ENCODE data around the gene TSKS. TPM values are rescaled to one million over a fixed set of nuclear protein-coding genes. Genes with fewer than 3 reads are reported as not detected.

TSKS gene
- total RNA-seq, 4 donors from 2014 or later, result 1.1 to 2.5 (median 1.6) TPM

DNA sequence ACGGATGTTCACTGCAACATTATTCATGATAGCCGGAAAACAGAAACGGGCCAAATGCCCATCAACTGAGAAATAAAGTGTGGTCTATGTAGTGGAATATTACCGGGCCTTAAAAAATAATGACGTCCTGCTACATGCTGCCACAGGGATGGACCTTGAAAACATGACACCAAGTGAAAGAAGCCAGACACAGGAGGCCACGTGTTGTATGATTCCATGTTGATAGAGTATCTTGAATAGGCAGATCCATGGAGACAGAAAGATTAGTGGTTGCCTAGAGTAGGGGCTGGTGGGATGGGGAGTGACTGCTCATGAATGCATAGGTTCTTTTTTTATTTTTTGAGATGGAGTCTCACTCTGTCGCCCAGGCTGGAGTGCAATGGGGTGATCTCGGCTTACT is 7.4 kb upstream of the TSKS start:
- no peaks in the 10 kb centered on the region for H3K9me3 ChIP-seq
- peaks cover 0 to 16% (median 0%) of the 10 kb centered on the region in 3 donors for H3K36me3 ChIP-seq
- H3K4me1 ChIP-seq, result peaks cover 0 to 46% (median 18%) of the 10 kb centered on the region in 4 donors
- no peak overlapping the region for H3K27ac ChIP-seq
- 87 to 89% methylated on average over 8 of the region's 8 CpGs for WGBS, 2 donors
- H3K27me3 ChIP-seq, result no peaks in the 10 kb centered on the region
- H3K4me3 ChIP-seq, result no peak overlapping the region
- DNase-seq (ENCODE audit: low spot score in 2 of 2), result no peak
- TF ChIP-seq EP300 (IDR thresholded peaks at IDR 0.05) (no peak), POLR2A (IDR thresholded peaks at IDR 0.05) (no peak)
- TF ChIP-seq, protein P1, sequence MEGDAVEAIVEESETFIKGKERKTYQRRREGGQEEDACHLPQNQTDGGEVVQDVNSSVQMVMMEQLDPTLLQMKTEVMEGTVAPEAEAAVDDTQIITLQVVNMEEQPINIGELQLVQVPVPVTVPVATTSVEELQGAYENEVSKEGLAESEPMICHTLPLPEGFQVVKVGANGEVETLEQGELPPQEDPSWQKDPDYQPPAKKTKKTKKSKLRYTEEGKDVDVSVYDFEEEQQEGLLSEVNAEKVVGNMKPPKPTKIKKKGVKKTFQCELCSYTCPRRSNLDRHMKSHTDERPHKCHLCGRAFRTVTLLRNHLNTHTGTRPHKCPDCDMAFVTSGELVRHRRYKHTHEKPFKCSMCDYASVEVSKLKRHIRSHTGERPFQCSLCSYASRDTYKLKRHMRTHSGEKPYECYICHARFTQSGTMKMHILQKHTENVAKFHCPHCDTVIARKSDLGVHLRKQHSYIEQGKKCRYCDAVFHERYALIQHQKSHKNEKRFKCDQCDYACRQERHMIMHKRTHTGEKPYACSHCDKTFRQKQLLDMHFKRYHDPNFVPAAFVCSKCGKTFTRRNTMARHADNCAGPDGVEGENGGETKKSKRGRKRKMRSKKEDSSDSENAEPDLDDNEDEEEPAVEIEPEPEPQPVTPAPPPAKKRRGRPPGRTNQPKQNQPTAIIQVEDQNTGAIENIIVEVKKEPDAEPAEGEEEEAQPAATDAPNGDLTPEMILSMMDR (IDR thresholded peaks at IDR 0.05), result no peak

GRCh38 chr19:49767967-49768581 is 5.0 kb upstream of the TSKS start:
- no peaks in the 10 kb centered on the region for H3K9me3 ChIP-seq
- H3K27ac ChIP-seq, result peak overlapping the region in 3 of 4 donors; percentile 92 to 95 (median 93)
- no peaks in the 10 kb centered on the region for H3K27me3 ChIP-seq
- TF ChIP-seq POLR2A (IDR thresholded peaks at IDR 0.05) (no peak), EP300 (IDR thresholded peaks at IDR 0.05) (no peak)
- TF ChIP-seq, protein P1 (IDR thresholded peaks at IDR 0.05), result no peak
- WGBS, 2 donors, result 39 to 41% methylated on average over 12 of the region's 12 CpGs
- peak overlapping the region; percentile 75 to 95 (median 94) for H3K4me3 ChIP-seq
- peaks cover 0 to 14% (median 0%) of the 10 kb centered on the region in 3 donors for H3K36me3 ChIP-seq
- no peak for DNase-seq (ENCODE audit: low spot score in 2 of 2)
- H3K4me1 ChIP-seq, result peaks cover 0 to 45% (median 20%) of the 10 kb centered on the region in 4 donors

DNA sequence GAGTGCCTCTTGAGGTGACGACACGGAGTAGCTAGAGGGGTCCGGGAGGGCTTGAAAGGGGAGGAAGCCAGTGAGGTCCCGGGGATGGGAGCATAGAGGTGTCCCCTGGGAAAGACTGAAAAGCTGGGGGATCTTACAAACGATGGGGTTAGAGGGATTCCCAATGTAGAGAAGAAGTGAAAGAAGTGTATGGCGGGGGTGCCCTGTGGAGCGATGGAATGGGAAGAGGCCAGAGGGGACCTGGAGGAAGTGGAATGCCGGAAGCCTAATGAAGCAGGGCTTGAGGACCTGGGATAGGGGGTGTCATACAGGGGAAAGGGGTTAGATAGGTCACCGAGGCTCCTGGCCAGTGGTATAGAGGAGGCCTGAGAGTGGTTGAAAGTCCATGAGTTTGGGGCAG is 4.3 kb upstream of the TSKS start:
- WGBS, 2 donors, result 1% methylated on average over 9 of the region's 9 CpGs
- H3K4me1 ChIP-seq, result peaks cover 0 to 45% (median 20%) of the 10 kb centered on the region in 4 donors

GRCh38 chr19:49766930-49767299 is 3.8 kb upstream of the TSKS start, which contains the start of gene AP2A1:
Gene AP2A1 (plus strand): TSS chr19:49767001. CDS start chr19:49767134, 133 bp downstream.
- H3K27me3 ChIP-seq, result no peaks in the 10 kb centered on the region
- peak within 1 kb of the TSS; percentile 85 to 97 (median 94) for H3K27ac ChIP-seq
- DNase-seq (ENCODE audit: low spot score in 2 of 2), result peak in 1 of 2 donors; percentile 34
- no peaks in the 10 kb centered on the region for H3K9me3 ChIP-seq
- TF ChIP-seq EP300 (IDR thresholded peaks at IDR 0.05) (peak in 1 of 2 donors; percentile 59), POLR2A (IDR thresholded peaks at IDR 0.05) (peak; percentile 13 to 36)
- TF ChIP-seq, protein P1 (IDR thresholded peaks at IDR 0.05), result no peak
- peaks cover 0 to 46% (median 20%) of the 10 kb centered on the region in 4 donors for H3K4me1 ChIP-seq
- peak within 1 kb of the TSS; percentile 75 to 95 (median 94) for H3K4me3 ChIP-seq
- 1 to 2% methylated on average over 19 to 38 of the region's 38 CpGs for WGBS, 2 donors
- peaks cover 0 to 13% (median 0%) of the 10 kb centered on the region in 3 donors for H3K36me3 ChIP-seq

More for the DNA sequence above, 4.3 kb upstream of the TSKS start:
- Histone ChIP-seq H3K27ac (peak overlapping the region; percentile 85 to 95 (median 92)), H3K27me3 (no peaks in the 10 kb centered on the region), H3K4me3 (peak overlapping the region; percentile 75 to 95 (median 94)), H3K36me3 (peaks cover 0 to 14% (median 0%) of the 10 kb centered on the region in 3 donors), H3K9me3 (no peaks in the 10 kb centered on the region)
- DNase-seq (ENCODE audit: low spot score in 2 of 2), result no peak
- TF ChIP-seq EP300 (IDR thresholded peaks at IDR 0.05) (no peak), POLR2A (IDR thresholded peaks at IDR 0.05) (no peak)
- TF ChIP-seq, protein P1 (IDR thresholded peaks at IDR 0.05), result no peak
